Measurements from ENCODE around the gene CMTM1.

CMTM1 gene

GRCh38 chr16:66539623-66540469, 26.4 kb upstream of the CMTM1 start:
- no peak for DNase-seq

- DNase-seq, result peak; percentile 29
Measured at GRCh38 chr16:66541388-66542355, 24.6 kb upstream of the CMTM1 start.

GRCh38 chr16:66542396-66542795, 23.8 kb upstream of the CMTM1 start:
- no peak for DNase-seq

- no peak for DNase-seq
Measured at GRCh38 chr16:66543541-66543940, 22.7 kb upstream of the CMTM1 start.

- no peak for DNase-seq
Measured at GRCh38 chr16:66544016-66544757, 22.1 kb upstream of the CMTM1 start.

GRCh38 chr16:66547101-66547989, 18.9 kb upstream of the CMTM1 start:
- DNase-seq, result no peak

- no peak for DNase-seq
Measured at GRCh38 chr16:66548068-66548467, 18.2 kb upstream of the CMTM1 start.

GRCh38 chr16:66548868-66549267, 17.4 kb upstream of the CMTM1 start:
- DNase-seq, result no peak

- peak; percentile 74 for DNase-seq
Measured at GRCh38 chr16:66549284-66550131, 16.7 kb upstream of the CMTM1 start, which contains the start of gene TK2. TSS of gene TK2 (minus strand) at chr16:66550122. CDS start at chr16:66550061, 61 bp downstream.

- DNase-seq, result peak; percentile 68
Measured at GRCh38 chr16:66551348-66551759, 14.9 kb upstream of the CMTM1 start.

- DNase-seq, result no peak
Measured at GRCh38 chr16:66551788-66552285, 14.4 kb upstream of the CMTM1 start.

- peak; percentile 81 for DNase-seq
Measured at GRCh38 chr16:66552286-66553177, 13.7 kb upstream of the CMTM1 start, which contains the start of gene CKLF. TSS of gene CKLF (plus strand) at chr16:66552576. CDS start at chr16:66552716, 140 bp downstream.

- no peak for DNase-seq
Measured at GRCh38 chr16:66553223-66553622, 13.0 kb upstream of the CMTM1 start.

GRCh38 chr16:66554021-66554420, 12.2 kb upstream of the CMTM1 start:
- no peak for DNase-seq

GRCh38 chr16:66554495-66554894, 11.7 kb upstream of the CMTM1 start:
- no peak for DNase-seq

GRCh38 chr16:66560107-66560506, 6.1 kb upstream of the CMTM1 start:
- no peak for DNase-seq

GRCh38 chr16:66561381-66562080, 4.7 kb upstream of the CMTM1 start:
- no peak for DNase-seq

GRCh38 chr16:66562409-66562808, 3.8 kb upstream of the CMTM1 start:
- DNase-seq, result no peak

- DNase-seq, result no peak
Measured at GRCh38 chr16:66562986-66563385, 3.3 kb upstream of the CMTM1 start.
